B cell (primary cell): ENCODE data around the gene NOSTRIN.

ENCODE experiments used
- EZH2 ChIP-seq: IDR thresholded peaks from 2 replicates; pipeline ENCODE4 v1.6.1; 2012; ENCODE audit warnings: borderline replicate concordance, low read depth, mild to moderate bottlenecking, moderate library complexity, low read length; ENCODE audit not compliant: insufficient read depth, poor library complexity, severe bottlenecking
- TF ChIP-seq, protein P1 (sequence below): fragments of 200-600 bp; IDR thresholded peaks from one replicate; pipeline ENCODE4 v1.8.0; 2022; ENCODE audit warnings: antibody characterized with exemption, mild to moderate bottlenecking

DNA sequence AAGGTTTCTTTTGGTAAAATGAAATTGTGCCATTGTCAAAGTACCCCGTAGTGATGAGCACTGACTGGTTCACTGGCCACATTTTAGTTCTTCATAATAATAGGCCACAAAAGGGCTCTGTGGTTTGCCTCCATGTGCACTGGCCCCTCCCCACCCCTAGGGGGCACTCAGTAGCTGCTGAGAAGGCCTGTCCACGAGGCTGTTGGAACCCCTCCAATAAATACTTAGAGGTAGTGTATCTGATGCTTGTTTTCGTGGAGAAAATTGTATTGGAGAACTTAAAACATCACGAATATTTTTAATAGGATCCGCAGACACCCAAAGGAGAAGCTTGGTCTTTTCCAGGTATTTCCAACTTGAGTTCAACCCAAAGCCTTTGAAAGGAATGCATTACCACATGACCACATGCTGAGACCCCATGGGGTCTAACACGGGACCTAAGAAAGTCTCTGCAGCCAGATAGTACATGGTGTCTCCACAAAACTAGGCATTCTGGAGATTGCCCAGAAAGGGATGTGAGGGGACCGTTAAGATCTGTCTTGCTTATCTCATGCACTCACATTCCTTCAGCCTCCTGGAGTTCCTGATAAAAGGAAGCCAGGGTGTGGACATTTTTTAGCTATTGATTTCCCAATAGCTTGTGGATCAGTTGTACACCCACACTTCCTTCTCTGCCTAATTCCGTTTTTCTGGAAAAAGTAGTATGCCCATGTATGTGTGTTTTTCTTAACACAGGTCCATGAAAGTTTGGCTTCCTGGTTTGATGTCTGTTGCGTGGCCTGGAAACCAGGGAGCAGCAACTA, 28.5 kb upstream of the NOSTRIN start:
- TF ChIP-seq, protein P1, sequence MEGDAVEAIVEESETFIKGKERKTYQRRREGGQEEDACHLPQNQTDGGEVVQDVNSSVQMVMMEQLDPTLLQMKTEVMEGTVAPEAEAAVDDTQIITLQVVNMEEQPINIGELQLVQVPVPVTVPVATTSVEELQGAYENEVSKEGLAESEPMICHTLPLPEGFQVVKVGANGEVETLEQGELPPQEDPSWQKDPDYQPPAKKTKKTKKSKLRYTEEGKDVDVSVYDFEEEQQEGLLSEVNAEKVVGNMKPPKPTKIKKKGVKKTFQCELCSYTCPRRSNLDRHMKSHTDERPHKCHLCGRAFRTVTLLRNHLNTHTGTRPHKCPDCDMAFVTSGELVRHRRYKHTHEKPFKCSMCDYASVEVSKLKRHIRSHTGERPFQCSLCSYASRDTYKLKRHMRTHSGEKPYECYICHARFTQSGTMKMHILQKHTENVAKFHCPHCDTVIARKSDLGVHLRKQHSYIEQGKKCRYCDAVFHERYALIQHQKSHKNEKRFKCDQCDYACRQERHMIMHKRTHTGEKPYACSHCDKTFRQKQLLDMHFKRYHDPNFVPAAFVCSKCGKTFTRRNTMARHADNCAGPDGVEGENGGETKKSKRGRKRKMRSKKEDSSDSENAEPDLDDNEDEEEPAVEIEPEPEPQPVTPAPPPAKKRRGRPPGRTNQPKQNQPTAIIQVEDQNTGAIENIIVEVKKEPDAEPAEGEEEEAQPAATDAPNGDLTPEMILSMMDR: peak; percentile 25
- TF ChIP-seq EZH2: no peak
